C4-2B (cell line): ENCODE measurements around the gene RPL27.

Source experiments
- CTCF ChIP-seq: fragments of 450-650 bp; conservative IDR thresholded peaks from 2 replicates; pipeline ENCODE4 v1.5.1; 2017; ENCODE audit warnings: mild to moderate bottlenecking
- ZFX ChIP-seq: fragments of 450-650 bp; IDR thresholded peaks from 2 replicates; pipeline ENCODE4 v1.6.1; 2017

GRCh38 chr17:43020789-43021740 lies 22.8 kb downstream of the RPL27 start:
- TF ChIP-seq CTCF: no peak
- TF ChIP-seq ZFX: no peak
